GM23338 (cell line): ENCODE results near the gene GAN. TPM values are rescaled to one million over a fixed set of nuclear protein-coding genes. Genes with fewer than 3 reads are reported as not detected.

Experiments
- ATAC-seq: fragments of 200-7000 bp; cut with Tn5 transposase; 3 replicates; pipeline ENCODE4 v1.9.1; 2020
- DNase-seq: peaks from one replicate; pipeline ENCODE4 v3.0.0-alpha.2; 2015; ENCODE audit warnings: low spot score
- H2AFZ ChIP-seq: fragments of 200-600 bp; sonication (generic); 2 replicates; pipeline ENCODE4 v1.8.0; 2016; ENCODE audit warnings: antibody characterized with exemption, mild to moderate bottlenecking, moderate library complexity
- H3F3A ChIP-seq: fragments of 200-600 bp; sonication (generic); replicated peaks from 2 replicates; pipeline ENCODE4 v1.8.0; 2017; ENCODE audit warnings: antibody characterized with exemption, mixed run types, low read depth
- H3K27ac ChIP-seq: fragments of 200-600 bp; sonication (generic); 2 replicates; pipeline ENCODE4 v1.6.1; 2016; ENCODE audit warnings: low read depth
- H3K27me3 ChIP-seq: fragments of 200-600 bp; sonication (generic); 2 replicates; pipeline ENCODE4 v1.8.0; 2016; ENCODE audit warnings: mild to moderate bottlenecking, mixed run types, moderate library complexity; ENCODE audit not compliant: insufficient read depth
- H3K36me3 ChIP-seq: fragments of 200-600 bp; sonication (generic); 2 replicates; pipeline ENCODE4 v1.8.0; 2016; ENCODE audit warnings: mild to moderate bottlenecking; ENCODE audit not compliant: insufficient read depth
- H3K4me1 ChIP-seq: fragments of 200-600 bp; sonication (generic); 2 replicates; pipeline ENCODE4 v1.8.0; 2016; ENCODE audit warnings: mild to moderate bottlenecking, moderate library complexity; ENCODE audit not compliant: insufficient read depth
- H3K4me2 ChIP-seq: fragments of 200-600 bp; sonication (generic); 2 replicates; pipeline ENCODE4 v1.7.1; 2017; ENCODE audit warnings: mixed run types
- H3K4me3 ChIP-seq: fragments of 200-600 bp; sonication (generic); 2 replicates; pipeline ENCODE4 v1.6.1; 2016; ENCODE audit warnings: mixed run types
- H3K79me2 ChIP-seq: fragments of 200-600 bp; sonication (generic); replicated peaks from 2 replicates; pipeline ENCODE4 v1.8.0; 2017; ENCODE audit warnings: mild to moderate bottlenecking; ENCODE audit not compliant: insufficient read depth
- H3K9me2 ChIP-seq: fragments of 200-600 bp; sonication (generic); 2 replicates; pipeline ENCODE4 v1.8.0; 2017; ENCODE audit not compliant: insufficient read depth
- H4K20me1 ChIP-seq: fragments of 200-600 bp; sonication (generic); replicated peaks from 2 replicates; pipeline ENCODE4 v1.8.0; 2017; ENCODE audit warnings: mild to moderate bottlenecking; ENCODE audit not compliant: insufficient read depth
- H3K27ac Mint-ChIP-seq: 2 replicates; pipeline ENCODE4 v1.8.0; 2020; ENCODE audit warnings: inconsistent platforms, mild to moderate bottlenecking, moderate library complexity, mixed read lengths
- H3K27me3 Mint-ChIP-seq: 3 replicates; pipeline ENCODE4 v1.8.0; 2022; ENCODE audit warnings: low read depth, mild to moderate bottlenecking, moderate library complexity, mixed read lengths, inconsistent platforms; ENCODE audit not compliant: insufficient read depth, poor library complexity
- H3K36me3 Mint-ChIP-seq: 3 replicates; pipeline ENCODE4 v1.8.0; 2021; ENCODE audit warnings: low read depth, mild to moderate bottlenecking, inconsistent platforms, moderate library complexity, mixed read lengths
- H3K4me1 Mint-ChIP-seq: 3 replicates; pipeline ENCODE4 v1.8.0; 2020; ENCODE audit warnings: mild to moderate bottlenecking, inconsistent platforms, mixed read lengths
- H3K4me3 Mint-ChIP-seq: 3 replicates; pipeline ENCODE4 v1.8.0; 2021; ENCODE audit warnings: moderate library complexity, mild to moderate bottlenecking, inconsistent platforms, mixed read lengths
- H3K9me3 Mint-ChIP-seq: 3 replicates; pipeline ENCODE4 v1.8.0; 2020; ENCODE audit warnings: moderate library complexity, mild to moderate bottlenecking, inconsistent platforms, mixed read lengths
- CREB1 ChIP-seq: fragments of 250-450 bp; sonication (Bioruptor Pico); IDR thresholded peaks from 2 replicates; pipeline ENCODE4 v1.5.0; 2020; ENCODE audit warnings: low read depth, mild to moderate bottlenecking, moderate library complexity
- EZH2phosphoT487 ChIP-seq: fragments of 200-600 bp; sonication (generic); IDR thresholded peaks from one replicate; pipeline ENCODE4 v1.8.1; 2018; ENCODE audit warnings: antibody characterized with exemption; ENCODE audit not compliant: unreplicated experiment
- JUNB ChIP-seq: IDR thresholded peaks from one replicate; pipeline ENCODE4 v1.6.1; 2016; ENCODE audit warnings: antibody characterized with exemption; ENCODE audit not compliant: unreplicated experiment
- POLR2AphosphoS5 ChIP-seq: IDR thresholded peaks from 2 replicates; pipeline ENCODE4 v1.6.1; 2016; ENCODE audit warnings: antibody characterized with exemption, low read depth
- STAT1 ChIP-seq: IDR thresholded peaks from one replicate; pipeline ENCODE4 v1.6.1; 2016; ENCODE audit warnings: antibody characterized with exemption; ENCODE audit not compliant: unreplicated experiment
- ZNF114 ChIP-seq: fragments of 250-450 bp; sonication (Bioruptor Pico); IDR thresholded peaks from 2 replicates; pipeline ENCODE4 v1.5.0; 2020; ENCODE audit warnings: mild to moderate bottlenecking, moderate library complexity
- ZNF331 ChIP-seq: fragments of 250-450 bp; sonication (Bioruptor Pico); IDR thresholded peaks from 2 replicates; pipeline ENCODE4 v1.5.0; 2020; ENCODE audit warnings: low read depth, mild to moderate bottlenecking, moderate library complexity
- polyA plus RNA-seq: library from polyadenylated mRNA; unstranded; fragments of >200 nt; fragmentation: Nextera tagmentation; extraction: Ambion mirVana; gene quantifications from 2 replicates; pipeline ENCODE4 v1.2.1, GENCODE V29; 2016
- total RNA-seq: library from RNA; depleted of rRNA; stranded (reverse); fragments of >200 nt; shearing (Covaris generic); gene quantifications from 2 replicates; pipeline ENCODE4 v1.2.3, GENCODE V29; 2014
- TF ChIP-seq, protein P1 (sequence below): fragments of 250-450 bp; sonication (Bioruptor Pico); IDR thresholded peaks from 2 replicates; pipeline ENCODE4 v1.5.0; 2020; ENCODE audit warnings: mild to moderate bottlenecking, moderate library complexity
- TF ChIP-seq, protein P2 (sequence below): IDR thresholded peaks from one replicate; pipeline ENCODE4 v1.6.1; 2018; ENCODE audit warnings: antibody characterized with exemption; ENCODE audit not compliant: unreplicated experiment
- TF ChIP-seq, protein P3 (sequence below): IDR thresholded peaks from 2 replicates; pipeline ENCODE4 v1.6.1; 2016; ENCODE audit warnings: antibody characterized with exemption

GAN gene
- total and polyA plus RNA-seq, 2 experiments from 2014 or later, result 8.1 to 28.5 TPM

DNA sequence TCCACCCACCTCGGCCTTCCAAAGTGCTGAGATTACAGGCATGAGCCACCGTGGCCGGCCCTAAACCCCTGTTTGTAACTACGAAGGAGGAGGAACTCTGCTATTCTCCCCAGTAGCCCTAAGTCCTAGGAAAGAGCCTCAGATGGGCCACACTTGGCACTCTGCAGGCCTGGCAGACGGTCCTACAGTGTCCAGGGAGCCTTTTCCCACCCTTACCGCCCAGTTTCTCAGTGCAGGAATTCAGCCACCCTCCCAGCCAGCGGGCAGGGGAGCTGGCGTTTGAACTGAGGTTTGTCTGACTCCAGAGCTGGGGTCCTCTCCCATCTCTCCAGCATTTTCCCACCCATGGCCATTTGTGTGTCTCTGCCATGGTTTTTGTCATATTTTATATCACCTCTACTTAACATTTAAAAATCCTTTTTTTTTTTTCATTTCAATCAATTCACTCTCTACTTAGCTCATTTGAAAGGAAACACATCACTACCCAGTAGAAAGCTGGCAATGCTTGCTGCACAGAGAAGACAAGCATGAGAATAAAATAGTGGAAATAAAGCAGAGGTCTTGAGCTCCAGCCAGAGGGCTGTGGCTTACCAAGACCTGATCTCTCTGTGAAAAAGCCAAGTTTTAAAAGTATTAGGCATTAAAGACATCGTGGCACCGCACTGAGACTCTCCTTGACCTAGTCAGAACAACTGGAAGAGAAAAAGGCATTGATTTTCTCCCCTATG lies 41.4 kb upstream of the GAN start:
- H3K4me3 ChIP-seq, result no peak overlapping the region
- no peaks in the 10 kb centered on the region for H3K9me2 ChIP-seq
- H3K4me2 ChIP-seq, result no peak overlapping the region
- no peaks in the 10 kb centered on the region for H3K27me3 ChIP-seq
- Mint-ChIP-seq H3K27me3 (peaks cover 4% of the 10 kb centered on the region), H3K36me3 (no peaks in the 10 kb centered on the region), H3K27ac (no peak overlapping the region), H3K9me3 (no peaks in the 10 kb centered on the region), H3K4me3 (no peak overlapping the region), H3K4me1 (no peaks in the 10 kb centered on the region)
- no peaks in the 10 kb centered on the region for H3F3A ChIP-seq
- H3K27ac ChIP-seq, result no peak overlapping the region
- no peaks in the 10 kb centered on the region for H3K36me3 ChIP-seq
- H3K79me2 ChIP-seq, result no peaks in the 10 kb centered on the region
- TF ChIP-seq, protein P1, sequence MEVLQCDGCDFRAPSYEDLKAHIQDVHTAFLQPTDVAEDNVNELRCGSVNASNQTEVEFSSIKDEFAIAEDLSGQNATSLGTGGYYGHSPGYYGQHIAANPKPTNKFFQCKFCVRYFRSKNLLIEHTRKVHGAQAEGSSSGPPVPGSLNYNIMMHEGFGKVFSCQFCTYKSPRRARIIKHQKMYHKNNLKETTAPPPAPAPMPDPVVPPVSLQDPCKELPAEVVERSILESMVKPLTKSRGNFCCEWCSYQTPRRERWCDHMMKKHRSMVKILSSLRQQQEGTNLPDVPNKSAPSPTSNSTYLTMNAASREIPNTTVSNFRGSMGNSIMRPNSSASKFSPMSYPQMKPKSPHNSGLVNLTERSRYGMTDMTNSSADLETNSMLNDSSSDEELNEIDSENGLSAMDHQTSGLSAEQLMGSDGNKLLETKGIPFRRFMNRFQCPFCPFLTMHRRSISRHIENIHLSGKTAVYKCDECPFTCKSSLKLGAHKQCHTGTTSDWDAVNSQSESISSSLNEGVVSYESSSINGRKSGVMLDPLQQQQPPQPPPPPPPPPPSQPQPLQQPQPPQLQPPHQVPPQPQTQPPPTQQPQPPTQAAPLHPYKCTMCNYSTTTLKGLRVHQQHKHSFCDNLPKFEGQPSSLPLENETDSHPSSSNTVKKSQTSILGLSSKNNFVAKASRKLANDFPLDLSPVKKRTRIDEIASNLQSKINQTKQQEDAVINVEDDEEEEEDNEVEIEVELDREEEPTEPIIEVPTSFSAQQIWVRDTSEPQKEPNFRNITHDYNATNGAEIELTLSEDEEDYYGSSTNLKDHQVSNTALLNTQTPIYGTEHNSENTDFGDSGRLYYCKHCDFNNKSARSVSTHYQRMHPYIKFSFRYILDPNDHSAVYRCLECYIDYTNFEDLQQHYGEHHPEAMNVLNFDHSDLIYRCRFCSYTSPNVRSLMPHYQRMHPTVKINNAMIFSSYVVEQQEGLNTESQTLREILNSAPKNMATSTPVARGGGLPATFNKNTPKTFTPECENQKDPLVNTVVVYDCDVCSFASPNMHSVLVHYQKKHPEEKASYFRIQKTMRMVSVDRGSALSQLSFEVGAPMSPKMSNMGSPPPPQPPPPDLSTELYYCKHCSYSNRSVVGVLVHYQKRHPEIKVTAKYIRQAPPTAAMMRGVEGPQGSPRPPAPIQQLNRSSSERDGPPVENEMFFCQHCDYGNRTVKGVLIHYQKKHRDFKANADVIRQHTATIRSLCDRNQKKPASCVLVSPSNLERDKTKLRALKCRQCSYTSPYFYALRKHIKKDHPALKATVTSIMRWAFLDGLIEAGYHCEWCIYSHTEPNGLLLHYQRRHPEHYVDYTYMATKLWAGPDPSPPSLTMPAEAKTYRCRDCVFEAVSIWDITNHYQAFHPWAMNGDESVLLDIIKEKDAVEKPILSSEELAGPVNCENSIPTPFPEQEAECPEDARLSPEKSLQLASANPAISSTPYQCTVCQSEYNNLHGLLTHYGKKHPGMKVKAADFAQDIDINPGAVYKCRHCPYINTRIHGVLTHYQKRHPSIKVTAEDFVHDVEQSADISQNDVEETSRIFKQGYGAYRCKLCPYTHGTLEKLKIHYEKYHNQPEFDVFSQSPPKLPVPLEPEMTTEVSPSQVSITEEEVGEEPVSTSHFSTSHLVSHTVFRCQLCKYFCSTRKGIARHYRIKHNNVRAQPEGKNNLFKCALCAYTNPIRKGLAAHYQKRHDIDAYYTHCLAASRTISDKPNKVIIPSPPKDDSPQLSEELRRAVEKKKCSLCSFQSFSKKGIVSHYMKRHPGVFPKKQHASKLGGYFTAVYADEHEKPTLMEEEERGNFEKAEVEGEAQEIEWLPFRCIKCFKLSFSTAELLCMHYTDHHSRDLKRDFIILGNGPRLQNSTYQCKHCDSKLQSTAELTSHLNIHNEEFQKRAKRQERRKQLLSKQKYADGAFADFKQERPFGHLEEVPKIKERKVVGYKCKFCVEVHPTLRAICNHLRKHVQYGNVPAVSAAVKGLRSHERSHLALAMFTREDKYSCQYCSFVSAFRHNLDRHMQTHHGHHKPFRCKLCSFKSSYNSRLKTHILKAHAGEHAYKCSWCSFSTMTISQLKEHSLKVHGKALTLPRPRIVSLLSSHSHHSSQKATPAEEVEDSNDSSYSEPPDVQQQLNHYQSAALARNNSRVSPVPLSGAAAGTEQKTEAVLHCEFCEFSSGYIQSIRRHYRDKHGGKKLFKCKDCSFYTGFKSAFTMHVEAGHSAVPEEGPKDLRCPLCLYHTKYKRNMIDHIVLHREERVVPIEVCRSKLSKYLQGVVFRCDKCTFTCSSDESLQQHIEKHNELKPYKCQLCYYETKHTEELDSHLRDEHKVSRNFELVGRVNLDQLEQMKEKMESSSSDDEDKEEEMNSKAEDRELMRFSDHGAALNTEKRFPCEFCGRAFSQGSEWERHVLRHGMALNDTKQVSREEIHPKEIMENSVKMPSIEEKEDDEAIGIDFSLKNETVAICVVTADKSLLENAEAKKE, result no peak
- TF ChIP-seq, protein P2, sequence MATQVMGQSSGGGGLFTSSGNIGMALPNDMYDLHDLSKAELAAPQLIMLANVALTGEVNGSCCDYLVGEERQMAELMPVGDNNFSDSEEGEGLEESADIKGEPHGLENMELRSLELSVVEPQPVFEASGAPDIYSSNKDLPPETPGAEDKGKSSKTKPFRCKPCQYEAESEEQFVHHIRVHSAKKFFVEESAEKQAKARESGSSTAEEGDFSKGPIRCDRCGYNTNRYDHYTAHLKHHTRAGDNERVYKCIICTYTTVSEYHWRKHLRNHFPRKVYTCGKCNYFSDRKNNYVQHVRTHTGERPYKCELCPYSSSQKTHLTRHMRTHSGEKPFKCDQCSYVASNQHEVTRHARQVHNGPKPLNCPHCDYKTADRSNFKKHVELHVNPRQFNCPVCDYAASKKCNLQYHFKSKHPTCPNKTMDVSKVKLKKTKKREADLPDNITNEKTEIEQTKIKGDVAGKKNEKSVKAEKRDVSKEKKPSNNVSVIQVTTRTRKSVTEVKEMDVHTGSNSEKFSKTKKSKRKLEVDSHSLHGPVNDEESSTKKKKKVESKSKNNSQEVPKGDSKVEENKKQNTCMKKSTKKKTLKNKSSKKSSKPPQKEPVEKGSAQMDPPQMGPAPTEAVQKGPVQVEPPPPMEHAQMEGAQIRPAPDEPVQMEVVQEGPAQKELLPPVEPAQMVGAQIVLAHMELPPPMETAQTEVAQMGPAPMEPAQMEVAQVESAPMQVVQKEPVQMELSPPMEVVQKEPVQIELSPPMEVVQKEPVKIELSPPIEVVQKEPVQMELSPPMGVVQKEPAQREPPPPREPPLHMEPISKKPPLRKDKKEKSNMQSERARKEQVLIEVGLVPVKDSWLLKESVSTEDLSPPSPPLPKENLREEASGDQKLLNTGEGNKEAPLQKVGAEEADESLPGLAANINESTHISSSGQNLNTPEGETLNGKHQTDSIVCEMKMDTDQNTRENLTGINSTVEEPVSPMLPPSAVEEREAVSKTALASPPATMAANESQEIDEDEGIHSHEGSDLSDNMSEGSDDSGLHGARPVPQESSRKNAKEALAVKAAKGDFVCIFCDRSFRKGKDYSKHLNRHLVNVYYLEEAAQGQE, result no peak
- TF ChIP-seq ZNF331 (CRISPR knock-in tag), result no peak
- TF ChIP-seq, protein P3, sequence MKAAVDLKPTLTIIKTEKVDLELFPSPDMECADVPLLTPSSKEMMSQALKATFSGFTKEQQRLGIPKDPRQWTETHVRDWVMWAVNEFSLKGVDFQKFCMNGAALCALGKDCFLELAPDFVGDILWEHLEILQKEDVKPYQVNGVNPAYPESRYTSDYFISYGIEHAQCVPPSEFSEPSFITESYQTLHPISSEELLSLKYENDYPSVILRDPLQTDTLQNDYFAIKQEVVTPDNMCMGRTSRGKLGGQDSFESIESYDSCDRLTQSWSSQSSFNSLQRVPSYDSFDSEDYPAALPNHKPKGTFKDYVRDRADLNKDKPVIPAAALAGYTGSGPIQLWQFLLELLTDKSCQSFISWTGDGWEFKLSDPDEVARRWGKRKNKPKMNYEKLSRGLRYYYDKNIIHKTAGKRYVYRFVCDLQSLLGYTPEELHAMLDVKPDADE, result no peak
- TF ChIP-seq STAT1, result no peak
- no peak for TF ChIP-seq EZH2phosphoT487
- no peak for TF ChIP-seq POLR2AphosphoS5
- no peak for TF ChIP-seq ZNF114 (CRISPR knock-in tag)
- no peak for TF ChIP-seq CREB1
- no peak for TF ChIP-seq JUNB
- ATAC-seq, result no peak
- H3K4me1 ChIP-seq, result no peaks in the 10 kb centered on the region
- DNase-seq, result no peak
- no peak overlapping the region; the same call in 1 of the 2 replicates for H2AFZ ChIP-seq
- H4K20me1 ChIP-seq, result no peaks in the 10 kb centered on the region
